Ishikawa (cell line): ENCODE measurements around the gene JARID2.

Source experiments
- CEBPB ChIP-seq: IDR thresholded peaks from 2 replicates; pipeline ENCODE4 v1.6.1; 2012
- CREB1 ChIP-seq: IDR thresholded peaks from 2 replicates; pipeline ENCODE4 v1.6.1; 2012; ENCODE audit warnings: low read depth
- EGR1 ChIP-seq: IDR thresholded peaks from 2 replicates; pipeline ENCODE4 v1.6.1; 2012
- EP300 ChIP-seq: IDR thresholded peaks from 2 replicates; pipeline ENCODE4 v1.6.1; 2012; ENCODE audit warnings: borderline replicate concordance
- FOXM1 ChIP-seq: IDR thresholded peaks from 2 replicates; pipeline ENCODE4 v1.6.1; 2012; ENCODE audit warnings: low read depth, borderline replicate concordance
- MAX ChIP-seq: IDR thresholded peaks from 2 replicates; pipeline ENCODE4 v1.6.1; 2012
- NFIC ChIP-seq: IDR thresholded peaks from 2 replicates; pipeline ENCODE4 v1.6.1; 2012
- RAD21 ChIP-seq: IDR thresholded peaks from 2 replicates; pipeline ENCODE4 v1.6.1; 2012; ENCODE audit warnings: low read depth
- REST ChIP-seq: IDR thresholded peaks from 2 replicates; pipeline ENCODE4 v1.6.1; 2012; ENCODE audit warnings: low read depth, mild to moderate bottlenecking
- TAF1 ChIP-seq: IDR thresholded peaks from 2 replicates; pipeline ENCODE4 v1.6.1; 2012; ENCODE audit warnings: low read depth, mild to moderate bottlenecking
- TCF12 ChIP-seq: IDR thresholded peaks from 2 replicates; pipeline ENCODE4 v1.6.1; 2012; ENCODE audit warnings: low read depth
- TEAD4 ChIP-seq: IDR thresholded peaks from 2 replicates; pipeline ENCODE4 v1.6.1; 2012
- USF1 ChIP-seq: IDR thresholded peaks from 2 replicates; pipeline ENCODE4 v1.6.1; 2012
- YY1 ChIP-seq: IDR thresholded peaks from 2 replicates; pipeline ENCODE4 v1.6.1; 2012; ENCODE audit warnings: low read depth
- ZBTB7A ChIP-seq: IDR thresholded peaks from 2 replicates; pipeline ENCODE4 v1.6.1; 2012; ENCODE audit warnings: low read depth

The JARID2 gene

GRCh38 chr6:15382089-15382488 is 136.2 kb downstream of the JARID2 start:
- TF ChIP-seq RAD21 (no peak), TEAD4 (no peak), FOXM1 (no peak), USF1 (no peak), MAX (no peak), YY1 (no peak), EP300 (no peak), CREB1 (no peak), TCF12 (no peak), CEBPB (no peak), NFIC (no peak), EGR1 (no peak), ZBTB7A (no peak), REST (no peak), TAF1 (no peak)

- no peak for TF ChIP-seq CREB1
- no peak for TF ChIP-seq FOXM1
- TF ChIP-seq NFIC = no peak
- no peak for TF ChIP-seq ZBTB7A
Measured at GRCh38 chr6:15382712-15383111, 136.8 kb downstream of the JARID2 start.

- TF ChIP-seq TEAD4 = no peak
- TF ChIP-seq EP300 = no peak
- TF ChIP-seq EGR1 = no peak
- no peak for TF ChIP-seq TCF12
- no peak for TF ChIP-seq ZBTB7A
- TF ChIP-seq NFIC = no peak
- TF ChIP-seq RAD21 = no peak
- no peak for TF ChIP-seq MAX
- no peak for TF ChIP-seq USF1
- TF ChIP-seq CEBPB = no peak
- no peak for TF ChIP-seq REST
- TF ChIP-seq YY1 = no peak
- no peak for TF ChIP-seq TAF1
- no peak for TF ChIP-seq FOXM1
Measured at GRCh38 chr6:15384901-15385300, 139.0 kb downstream of the JARID2 start.

- TF ChIP-seq CREB1 (no peak), EP300 (no peak), ZBTB7A (no peak), TCF12 (no peak), FOXM1 (no peak), USF1 (no peak), EGR1 (no peak), MAX (no peak), TAF1 (no peak)
Measured at GRCh38 chr6:15385521-15385920, 139.7 kb downstream of the JARID2 start.

GRCh38 chr6:15386110-15386755 is 140.4 kb downstream of the JARID2 start:
- TF ChIP-seq RAD21 (no peak), MAX (no peak), ZBTB7A (no peak), EGR1 (no peak), FOXM1 (no peak), CREB1 (no peak), TCF12 (no peak)
